ENCODE measurements around the gene RNPEPL1. TPM values are rescaled to one million over a fixed set of nuclear protein-coding genes. Genes with fewer than 3 reads are reported as not detected.

RNPEPL1 gene
- total and polyA plus RNA-seq, 2 experiments from 2014 or later, result 49.0 to 61.2 TPM

GRCh38 chr2:240598311-240598911 lies 30.1 kb downstream of the RNPEPL1 start:
- no peaks in the 10 kb centered on the region for H3K27me3 ChIP-seq
- TF ChIP-seq CTCF (IDR thresholded peaks at IDR 0.05; ENCODE audit: low read depth, low read length), result no peak
- no peak overlapping the region for H3K27ac ChIP-seq
- peaks cover 3% of the 10 kb centered on the region for H3K36me3 ChIP-seq
- no peak overlapping the region for H3K4me3 ChIP-seq
- DNase-seq (ENCODE audit: low read depth in 1 of 2, low spot score in 1 of 2), result no peak
- H3K9me3 ChIP-seq (ENCODE audit: low read depth), result no peaks in the 10 kb centered on the region
- H3K4me1 ChIP-seq (ENCODE audit: low read depth), result no peaks in the 10 kb centered on the region

GRCh38 chr2:240599141-240599583 lies 30.9 kb downstream of the RNPEPL1 start:
- Histone ChIP-seq H3K27me3 (no peaks in the 10 kb centered on the region), H3K27ac (no peak overlapping the region), H3K4me1 (ENCODE audit: low read depth) (no peaks in the 10 kb centered on the region), H3K9me3 (ENCODE audit: low read depth) (no peaks in the 10 kb centered on the region), H3K36me3 (peaks cover 3% of the 10 kb centered on the region), H3K4me3 (no peak overlapping the region)
- DNase-seq (ENCODE audit: low read depth in 1 of 2, low spot score in 1 of 2), result no peak
- TF ChIP-seq CTCF (IDR thresholded peaks at IDR 0.05; ENCODE audit: low read depth, low read length), result no peak

GRCh38 chr2:240600451-240600961 lies 32.2 kb downstream of the RNPEPL1 start:
- H3K27me3 ChIP-seq, result no peaks in the 10 kb centered on the region
- no peak overlapping the region for H3K4me3 ChIP-seq
- H3K9me3 ChIP-seq (ENCODE audit: low read depth), result no peaks in the 10 kb centered on the region
- no peak for TF ChIP-seq CTCF (IDR thresholded peaks at IDR 0.05; ENCODE audit: low read depth, low read length)
- no peak for DNase-seq (ENCODE audit: low read depth in 1 of 2, low spot score in 1 of 2)
- H3K4me1 ChIP-seq (ENCODE audit: low read depth), result peaks cover 3% of the 10 kb centered on the region
- peaks cover 3% of the 10 kb centered on the region for H3K36me3 ChIP-seq
- H3K27ac ChIP-seq, result no peak overlapping the region

DNA sequence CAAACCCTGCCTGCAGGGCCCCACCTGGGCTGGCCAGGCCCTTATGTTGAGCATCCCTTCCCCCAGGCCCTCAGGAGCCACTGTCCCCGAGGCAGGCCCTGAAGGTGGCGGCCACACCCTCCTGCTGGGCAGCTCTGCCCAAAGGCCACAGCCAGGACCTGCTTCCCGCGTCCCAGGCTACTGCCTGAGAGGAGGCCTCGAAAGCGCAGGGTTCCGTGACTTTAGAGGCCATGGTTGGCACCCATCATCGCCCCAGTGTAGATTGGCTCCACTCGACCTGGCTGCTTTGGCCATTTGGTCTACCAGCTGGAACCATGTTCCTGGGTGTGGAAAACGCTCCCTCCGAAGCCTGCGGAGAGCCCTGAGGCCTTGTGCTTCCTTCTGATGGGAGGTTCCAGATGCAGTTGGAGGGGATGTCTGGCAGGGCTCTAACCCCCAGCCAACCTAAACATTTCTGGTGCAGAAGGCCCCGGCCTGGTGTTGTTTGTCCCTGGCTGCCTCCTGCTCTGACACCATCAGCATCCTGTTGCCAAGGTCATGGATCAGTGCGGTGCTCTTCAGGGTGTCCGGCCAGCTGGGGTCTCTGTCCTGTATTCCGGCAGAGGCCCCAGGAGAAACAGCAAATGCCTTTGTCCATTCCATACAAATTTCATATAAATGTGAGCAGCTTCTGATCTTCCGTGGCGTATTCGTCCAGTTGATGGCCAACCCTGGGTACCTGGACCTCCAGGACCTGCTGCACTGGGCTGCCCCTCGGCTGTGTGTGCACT lies 33.0 kb downstream of the RNPEPL1 start:
- no peak for TF ChIP-seq CTCF (IDR thresholded peaks at IDR 0.05; ENCODE audit: low read depth, low read length)
- DNase-seq (ENCODE audit: low read depth in 1 of 2, low spot score in 1 of 2), result no peak
- no peak overlapping the region for H3K27ac ChIP-seq
- no peaks in the 10 kb centered on the region for H3K9me3 ChIP-seq (ENCODE audit: low read depth)
- H3K27me3 ChIP-seq, result no peaks in the 10 kb centered on the region
- H3K36me3 ChIP-seq, result no peaks in the 10 kb centered on the region
- peaks cover 3% of the 10 kb centered on the region for H3K4me1 ChIP-seq (ENCODE audit: low read depth)
- no peak overlapping the region for H3K4me3 ChIP-seq

GRCh38 chr2:240601831-240602160 lies 33.5 kb downstream of the RNPEPL1 start:
- Histone ChIP-seq H3K9me3 (ENCODE audit: low read depth) (no peaks in the 10 kb centered on the region), H3K27me3 (no peaks in the 10 kb centered on the region), H3K4me3 (no peak overlapping the region), H3K36me3 (no peaks in the 10 kb centered on the region), H3K4me1 (ENCODE audit: low read depth) (peaks cover 3% of the 10 kb centered on the region), H3K27ac (no peak overlapping the region)
- DNase-seq (ENCODE audit: low read depth in 1 of 2, low spot score in 1 of 2), result no peak
- TF ChIP-seq CTCF (IDR thresholded peaks at IDR 0.05; ENCODE audit: low read depth, low read length), result no peak

All from cardiac muscle cell (in vitro differentiated cells and primary cell).